ENCODE measurements around the gene CHAC1.
A peak's percentile ranks its signal among the peaks of the same experiment; 100 is the strongest.
"Not testable (repeated sequence)": the region's sequence is repeated elsewhere in the genome, so short reads cannot be mapped to it uniquely, and the experiment has no call there.

The CHAC1 gene

DNA sequence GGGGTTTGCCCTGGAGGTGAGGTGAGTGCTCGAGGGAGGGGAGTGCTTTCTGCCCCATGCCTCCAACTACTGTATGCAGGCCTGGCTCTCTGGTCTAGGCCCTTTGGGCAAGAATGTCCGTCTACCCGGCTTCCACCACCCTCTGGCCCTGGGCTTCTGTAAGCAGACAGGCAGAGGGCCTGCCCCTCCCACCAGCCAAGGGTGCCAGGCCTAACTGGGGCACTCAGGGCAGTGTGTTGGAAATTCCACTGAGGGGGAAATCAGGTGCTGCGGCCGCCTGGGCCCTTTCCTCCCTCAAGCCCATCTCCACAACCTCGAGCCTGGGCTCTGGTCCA is 14.8 kb upstream of the CHAC1 start:
- DNase-seq: no peak

- DNase-seq: no peak
Measured at GRCh38 chr15:40940296-40940801, 12.9 kb upstream of the CHAC1 start.

- DNase-seq: no peak
Measured at GRCh38 chr15:40941068-40941527, 12.2 kb upstream of the CHAC1 start.

GRCh38 chr15:40941528-40942336 is 11.5 kb upstream of the CHAC1 start:
- DNase-seq: peak; percentile 77

GRCh38 chr15:40942337-40942854 is 10.9 kb upstream of the CHAC1 start:
- DNase-seq: no peak

GRCh38 chr15:40942878-40943277 is 10.4 kb upstream of the CHAC1 start:
- DNase-seq: no peak

GRCh38 chr15:40943764-40944365 is 9.4 kb upstream of the CHAC1 start:
- DNase-seq: no peak

- no peak for DNase-seq
Measured at GRCh38 chr15:40944510-40945296, 8.6 kb upstream of the CHAC1 start.

DNA sequence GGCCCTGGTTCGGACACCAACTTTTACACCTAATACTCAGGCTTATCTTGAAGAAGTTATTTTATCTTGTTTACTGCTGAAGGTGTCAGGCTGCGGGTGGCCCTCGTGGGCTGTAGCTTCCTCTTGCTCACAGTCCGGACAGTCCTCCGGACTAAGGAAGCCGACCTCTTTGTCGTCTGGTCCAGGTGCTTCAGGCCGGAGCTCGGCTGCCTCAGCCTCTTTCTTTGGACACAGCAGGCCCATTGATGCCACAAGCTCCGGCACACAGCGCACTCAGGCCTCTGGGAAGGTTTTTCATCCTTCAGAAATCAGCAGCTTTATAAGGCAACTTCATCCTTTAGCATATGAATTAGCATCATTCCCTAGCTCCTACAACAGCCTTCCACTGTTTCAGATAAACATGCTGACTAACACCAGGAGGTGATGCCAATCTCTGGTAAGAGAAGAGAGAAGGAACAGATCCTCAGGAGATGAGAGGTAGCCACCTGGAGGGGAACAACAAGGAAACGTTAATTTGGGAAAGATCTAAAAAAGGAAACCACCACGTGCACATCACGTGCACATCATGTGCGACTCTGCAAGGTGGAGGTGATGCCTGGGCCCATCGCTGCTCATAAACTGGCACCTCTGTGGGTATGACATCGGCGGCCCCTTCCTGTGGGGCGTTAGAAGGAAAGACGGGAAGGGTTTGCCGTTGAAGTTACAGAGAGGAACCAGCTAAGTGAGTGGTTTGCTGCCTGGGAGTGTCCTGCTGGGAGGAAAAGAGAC is 4.4 kb upstream of the CHAC1 start:
- no peak for DNase-seq

GRCh38 chr15:40949756-40950207 is 3.5 kb upstream of the CHAC1 start:
- no peak for DNase-seq

DNA sequence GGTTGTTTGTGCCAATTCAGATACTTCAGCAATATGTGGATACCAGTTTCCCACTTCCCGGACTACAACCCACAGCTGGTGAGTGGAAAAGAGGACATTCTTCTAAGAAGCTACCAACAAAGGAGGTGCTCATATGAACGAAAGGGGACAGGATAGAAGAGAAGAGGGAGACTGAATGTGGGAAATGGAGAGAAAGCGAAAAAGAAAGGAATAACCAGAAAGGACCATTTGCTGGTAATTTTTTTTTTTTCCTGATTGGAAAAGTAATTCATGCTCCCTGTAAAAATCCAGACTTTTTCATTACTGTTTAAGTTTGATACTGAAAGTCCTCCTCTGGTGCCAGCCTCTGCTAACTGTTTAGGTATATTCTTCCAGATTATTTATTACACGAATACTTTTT is 1.5 kb upstream of the CHAC1 start:
- DNase-seq: no peak

GRCh38 chr15:40952301-40952900 is 870 bp upstream of the CHAC1 start:
- no peak for DNase-seq

GRCh38 chr15:40953713-40954074 is 423 bp downstream of the CHAC1 start:
- DNase-seq: no peak

- DNase-seq: not testable (repeated sequence)
Measured at GRCh38 chr15:40954158-40954848, 1.0 kb downstream of the CHAC1 start.

- no peak for DNase-seq
Measured at GRCh38 chr15:40955141-40955903, 2.1 kb downstream of the CHAC1 start.

GRCh38 chr15:40955930-40956540 is 2.8 kb downstream of the CHAC1 start:
- no peak for DNase-seq

DNA sequence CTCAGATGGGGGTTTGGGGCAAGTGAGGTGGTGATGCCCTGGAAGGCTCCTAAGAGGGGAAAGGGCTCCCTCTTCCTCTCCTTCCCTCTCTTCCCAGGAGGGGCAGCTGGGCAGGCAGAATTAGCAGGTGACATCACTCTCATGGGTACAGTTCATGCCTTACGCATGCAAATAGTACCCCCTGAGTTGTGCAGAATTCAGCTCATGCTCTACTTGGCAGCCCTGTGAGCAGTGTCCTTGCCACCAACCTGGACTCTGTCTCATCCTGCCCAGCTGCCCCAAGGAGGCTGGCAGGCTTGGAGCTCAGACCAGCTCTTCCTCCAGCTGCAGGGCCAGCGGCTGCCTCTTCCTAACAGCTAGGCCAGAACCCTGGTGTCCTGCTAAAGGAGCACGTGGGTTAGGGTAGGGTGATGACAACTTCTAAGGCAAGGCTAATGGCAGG is 3.3 kb downstream of the CHAC1 start:
- no peak for DNase-seq

- no peak for DNase-seq
Measured at GRCh38 chr15:40957041-40957555, 3.8 kb downstream of the CHAC1 start.

- peak; percentile 66 for DNase-seq
Measured at GRCh38 chr15:40957581-40958051, 4.3 kb downstream of the CHAC1 start.

- DNase-seq: no peak
Measured at GRCh38 chr15:40958146-40958545, 4.9 kb downstream of the CHAC1 start.

All from left hindlimb (tissue), 1 donor.